Measurements from ENCODE around the gene MFN1. TPM values are rescaled to one million over a fixed set of nuclear protein-coding genes. Genes with fewer than 3 reads are reported as not detected.
"Not testable (repeated sequence)": the region's sequence is repeated elsewhere in the genome, so short reads cannot be mapped to it uniquely, and the experiment has no call there.

MFN1 gene
- total RNA-seq, 2 donors from 2014 or later = 37.3 to 44.3 TPM

GRCh38 chr3:179301645-179302044, 45.9 kb upstream of the MFN1 start:
- no peaks in the 10 kb centered on the region for H3K36me3 ChIP-seq
- H3K27ac ChIP-seq = no peak overlapping the region
- H3K4me1 ChIP-seq (replicated peaks) = no peaks in the 10 kb centered on the region
- DNase-seq (ENCODE audit: low spot score) = no peak
- H3K4me3 ChIP-seq = no peak overlapping the region
- TF ChIP-seq POLR2A (IDR thresholded peaks at IDR 0.05) = no peak
- TF ChIP-seq CTCF (IDR thresholded peaks at IDR 0.05) = no peak
- no peaks in the 10 kb centered on the region for H3K27me3 ChIP-seq (replicated peaks; ENCODE audit: insufficient read depth)
- no peaks in the 10 kb centered on the region for H3K9me3 ChIP-seq
- intact Hi-C loops (cut with DNase I) = no loop called here
- WGBS = 65% methylated on average over 3 of the region's 3 CpGs

DNA sequence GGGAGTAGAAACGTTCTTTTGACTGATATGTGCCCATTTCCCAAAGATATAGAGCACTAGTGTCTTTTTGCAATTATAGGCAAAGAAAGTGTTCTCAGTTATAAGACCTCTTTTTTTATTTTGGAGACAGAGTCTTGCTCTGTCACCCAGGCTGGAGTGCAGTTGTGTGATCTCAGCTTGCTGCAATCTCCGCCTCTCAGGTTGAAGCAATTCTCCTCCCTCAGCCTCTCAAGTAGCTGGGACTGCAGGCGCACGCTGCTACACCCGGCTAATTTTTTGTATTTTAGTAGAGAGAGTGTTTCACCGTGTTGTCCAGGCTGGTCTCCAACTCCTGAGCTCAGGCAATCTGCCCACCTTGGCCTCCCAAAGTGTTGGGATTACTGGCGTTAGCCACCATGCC, 45.4 kb upstream of the MFN1 start:
- 86% methylated on average over 7 of the region's 7 CpGs for WGBS

GRCh38 chr3:179304605-179305004, 42.9 kb upstream of the MFN1 start:
- WGBS = 23% methylated on average over 2 of the region's 2 CpGs
- intact Hi-C loops (cut with DNase I) = no loop called here
- no peak for DNase-seq (ENCODE audit: low spot score)
- Histone ChIP-seq H3K27ac (no peak overlapping the region), H3K4me1 (replicated peaks) (no peaks in the 10 kb centered on the region), H3K27me3 (replicated peaks; ENCODE audit: insufficient read depth) (no peaks in the 10 kb centered on the region), H3K9me3 (no peaks in the 10 kb centered on the region), H3K36me3 (no peaks in the 10 kb centered on the region), H3K4me3 (no peak overlapping the region)
- TF ChIP-seq POLR2AphosphoS5 (IDR thresholded peaks at IDR 0.05) (no peak), CTCF (IDR thresholded peaks at IDR 0.05) (no peak), POLR2A (IDR thresholded peaks at IDR 0.05) (no peak)

More for the DNA sequence above, 45.4 kb upstream of the MFN1 start:
- no peak for DNase-seq (ENCODE audit: low spot score)
- Histone ChIP-seq H3K36me3 (no peaks in the 10 kb centered on the region), H3K4me3 (no peak overlapping the region), H3K27ac (no peak overlapping the region), H3K27me3 (replicated peaks; ENCODE audit: insufficient read depth) (no peaks in the 10 kb centered on the region), H3K4me1 (replicated peaks) (no peaks in the 10 kb centered on the region), H3K9me3 (no peaks in the 10 kb centered on the region)
- intact Hi-C loops (cut with DNase I) = no loop called here
- no peak for TF ChIP-seq POLR2AphosphoS5 (IDR thresholded peaks at IDR 0.05)
- TF ChIP-seq CTCF (IDR thresholded peaks at IDR 0.05) = no peak
- no peak for TF ChIP-seq POLR2A (IDR thresholded peaks at IDR 0.05)

GRCh38 chr3:179307362-179307761, 40.1 kb upstream of the MFN1 start:
- H3K9me3 ChIP-seq; H3K27me3 ChIP-seq (replicated peaks; ENCODE audit: insufficient read depth); H3K4me1 ChIP-seq (replicated peaks); DNase-seq (ENCODE audit: low spot score); H3K4me3 ChIP-seq; H3K36me3 ChIP-seq; intact Hi-C loops (cut with DNase I); H3K27ac ChIP-seq: not testable (repeated sequence)
- WGBS = 57% methylated on average over 2 of the region's 2 CpGs

GRCh38 chr3:179308001-179308400, 39.5 kb upstream of the MFN1 start:
- no peak for TF ChIP-seq CTCF (IDR thresholded peaks at IDR 0.05)
- no peak for TF ChIP-seq POLR2A (IDR thresholded peaks at IDR 0.05)
- TF ChIP-seq POLR2AphosphoS5 (IDR thresholded peaks at IDR 0.05) = no peak
- no peaks in the 10 kb centered on the region for H3K36me3 ChIP-seq
- no peaks in the 10 kb centered on the region for H3K27me3 ChIP-seq (replicated peaks; ENCODE audit: insufficient read depth)
- H3K4me3 ChIP-seq = no peak overlapping the region
- intact Hi-C loops (cut with DNase I) = no loop called here
- no peak overlapping the region for H3K27ac ChIP-seq
- no peaks in the 10 kb centered on the region for H3K9me3 ChIP-seq
- H3K4me1 ChIP-seq (replicated peaks) = no peaks in the 10 kb centered on the region
- DNase-seq (ENCODE audit: low spot score) = no peak
